ENCODE measurements around the gene POU3F1. TPM values are rescaled to one million over a fixed set of nuclear protein-coding genes. Genes with fewer than 3 reads are reported as not detected.

POU3F1 gene
- total RNA-seq, 1 donor from 2014 or later = 0.32 TPM

DNA sequence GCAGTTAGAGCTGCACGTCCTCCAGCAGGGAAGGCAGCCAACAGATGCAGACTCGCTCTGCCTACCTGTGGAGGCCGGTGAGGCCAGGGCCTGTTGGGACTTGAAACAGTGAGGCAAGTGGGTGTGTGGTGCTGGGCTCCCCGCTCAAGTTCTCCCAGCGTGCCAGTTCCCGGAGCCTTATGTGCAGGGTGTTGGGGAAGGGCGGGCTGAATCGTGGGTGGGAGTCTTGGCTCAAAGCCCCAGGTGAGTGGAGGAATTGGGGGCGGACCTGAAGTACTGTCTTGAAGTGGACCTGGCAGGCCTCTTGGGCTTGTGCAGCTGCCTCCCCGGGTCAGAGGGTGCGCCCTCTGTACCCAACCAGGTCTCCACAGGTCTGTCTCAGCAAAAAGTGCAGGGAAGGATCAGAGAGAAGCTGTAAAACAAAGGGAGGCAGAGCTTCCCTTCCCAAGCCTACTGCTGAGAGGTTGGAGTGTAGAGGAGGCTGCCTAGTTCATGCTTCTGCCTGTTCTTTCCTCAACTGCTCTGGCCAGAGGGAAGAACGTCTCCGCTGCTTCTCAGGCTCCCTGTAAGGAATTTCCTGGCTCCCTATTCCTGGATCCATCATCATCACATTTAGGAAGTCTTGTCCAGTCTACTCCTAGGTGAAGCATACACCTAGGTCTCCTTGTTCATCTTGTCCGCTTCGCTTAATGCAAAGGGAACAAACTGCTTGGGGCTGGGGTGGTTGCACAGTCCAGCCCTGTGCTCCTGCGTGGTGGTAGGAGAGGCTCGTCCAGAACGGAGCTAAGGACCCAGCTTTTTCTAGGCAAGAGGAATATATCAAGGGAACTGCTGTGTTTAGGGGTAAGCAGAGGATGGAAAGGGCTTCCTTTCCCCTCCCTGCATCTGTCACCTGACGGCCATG is 19.1 kb downstream of the POU3F1 start:
- H3K4me1 Mint-ChIP-seq (ENCODE audit: low read depth) = peaks cover 51% of the 10 kb centered on the region
- peak overlapping the region; percentile 90 for H3K27ac Mint-ChIP-seq
- no peak for DNase-seq (ENCODE audit: low spot score)
- no peaks in the 10 kb centered on the region for H3K9me3 Mint-ChIP-seq
- H3K27me3 Mint-ChIP-seq (ENCODE audit: low read depth) = no peaks in the 10 kb centered on the region
- intact Hi-C loops (cut with micrococcal nuclease) = loop anchor here (1.0 to 10.0 kb wide), 5 partner anchors 18 to 810 kb away; partner anchors contain the start of gene SF3A3
- H3K36me3 Mint-ChIP-seq (ENCODE audit: low read depth) = peaks cover 39% of the 10 kb centered on the region
- H3K4me3 Mint-ChIP-seq (ENCODE audit: low read depth) = no peak overlapping the region

DNA sequence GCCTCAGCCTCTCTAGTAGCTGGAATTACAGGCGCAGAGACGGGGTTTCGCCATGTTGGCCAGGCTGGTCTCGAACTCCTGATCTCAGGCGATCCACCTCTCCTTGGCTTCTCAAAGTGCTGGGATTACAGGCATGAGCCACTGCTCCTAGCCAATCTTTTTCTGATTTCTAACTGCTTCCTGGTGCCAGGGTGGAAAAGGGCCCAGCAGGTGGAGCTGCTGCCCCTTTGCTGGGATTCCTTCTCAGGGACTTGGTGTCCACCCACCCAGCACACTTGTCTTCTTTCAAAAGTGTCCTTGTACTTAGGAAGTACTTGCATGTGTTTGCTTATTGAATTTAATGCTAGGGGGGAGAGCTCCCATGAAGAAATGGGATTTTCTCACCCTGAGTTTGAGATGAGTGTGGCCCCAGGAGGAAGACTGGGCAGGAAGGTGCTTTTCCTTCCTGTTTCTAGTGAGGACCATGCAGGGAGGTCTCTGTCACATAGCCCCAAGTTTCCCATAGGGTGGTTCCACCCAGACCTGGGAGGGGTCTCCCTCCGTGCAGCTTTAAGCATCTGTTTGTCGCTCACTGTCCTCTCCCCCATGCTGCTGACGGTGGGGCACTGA is 19.9 kb downstream of the POU3F1 start:
- H3K4me1 Mint-ChIP-seq (ENCODE audit: low read depth) = peaks cover 51% of the 10 kb centered on the region
- H3K36me3 Mint-ChIP-seq (ENCODE audit: low read depth) = peaks cover 45% of the 10 kb centered on the region
- intact Hi-C loops (cut with micrococcal nuclease) = loop anchor here (1.0 to 10.0 kb wide), 3 partner anchors 46 to 811 kb away; no protein-coding TSS in a partner anchor
- no peaks in the 10 kb centered on the region for H3K9me3 Mint-ChIP-seq
- no peaks in the 10 kb centered on the region for H3K27me3 Mint-ChIP-seq (ENCODE audit: low read depth)
- H3K4me3 Mint-ChIP-seq (ENCODE audit: low read depth) = no peak overlapping the region
- DNase-seq (ENCODE audit: low spot score) = no peak
- peak overlapping the region; percentile 31 for H3K27ac Mint-ChIP-seq

DNA sequence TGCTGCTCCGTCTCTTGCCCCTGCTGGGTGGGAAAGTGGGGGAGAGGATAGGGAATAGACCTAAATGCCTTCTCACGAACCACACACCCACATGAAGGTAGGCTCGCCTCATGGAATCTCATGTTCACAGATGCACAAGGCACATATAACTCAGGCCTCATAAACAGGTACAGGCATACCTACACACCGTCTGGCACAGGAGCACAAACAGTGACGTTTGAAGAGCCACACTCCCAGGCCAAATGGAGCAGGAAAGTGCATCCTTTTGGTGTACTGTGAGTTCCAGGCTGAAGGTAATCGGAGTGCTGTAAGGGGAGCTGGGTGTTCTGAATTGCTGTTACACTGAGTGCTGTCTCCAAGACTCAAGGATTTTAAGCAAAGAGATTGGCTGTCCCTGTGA is 20.9 kb downstream of the POU3F1 start:
- intact Hi-C loops (cut with micrococcal nuclease) = loop anchor here (1.0 to 10.0 kb wide), 3 partner anchors 47 to 812 kb away; no protein-coding TSS in a partner anchor
- H3K36me3 Mint-ChIP-seq (ENCODE audit: low read depth) = peaks cover 51% of the 10 kb centered on the region
- H3K4me1 Mint-ChIP-seq (ENCODE audit: low read depth) = peaks cover 41% of the 10 kb centered on the region
- no peak for DNase-seq (ENCODE audit: low spot score)
- no peaks in the 10 kb centered on the region for H3K27me3 Mint-ChIP-seq (ENCODE audit: low read depth)
- H3K27ac Mint-ChIP-seq = no peak overlapping the region
- H3K9me3 Mint-ChIP-seq = no peaks in the 10 kb centered on the region
- H3K4me3 Mint-ChIP-seq (ENCODE audit: low read depth) = no peak overlapping the region

DNA sequence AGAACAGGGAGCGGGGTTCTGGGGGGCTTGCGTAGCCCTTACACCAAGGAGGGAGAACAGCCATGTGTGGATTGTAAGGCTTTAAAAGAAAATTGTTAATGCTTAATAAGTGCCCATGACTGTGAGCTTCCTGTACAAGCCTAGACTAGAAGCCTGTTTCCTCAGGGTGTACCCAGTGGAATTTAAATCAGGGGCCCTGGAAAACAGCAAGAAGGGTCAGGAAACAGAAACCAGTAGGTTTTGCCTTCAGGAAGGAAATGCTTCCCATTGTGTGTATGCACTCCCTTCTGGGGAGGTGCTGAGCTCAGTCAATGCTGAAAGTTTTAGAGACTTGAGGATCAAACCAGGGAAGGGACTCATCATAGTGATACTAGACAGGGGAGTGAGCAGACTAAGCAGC is 21.4 kb downstream of the POU3F1 start:
- Mint-ChIP-seq H3K36me3 (ENCODE audit: low read depth) (peaks cover 55% of the 10 kb centered on the region), H3K4me1 (ENCODE audit: low read depth) (peaks cover 37% of the 10 kb centered on the region)

DNA sequence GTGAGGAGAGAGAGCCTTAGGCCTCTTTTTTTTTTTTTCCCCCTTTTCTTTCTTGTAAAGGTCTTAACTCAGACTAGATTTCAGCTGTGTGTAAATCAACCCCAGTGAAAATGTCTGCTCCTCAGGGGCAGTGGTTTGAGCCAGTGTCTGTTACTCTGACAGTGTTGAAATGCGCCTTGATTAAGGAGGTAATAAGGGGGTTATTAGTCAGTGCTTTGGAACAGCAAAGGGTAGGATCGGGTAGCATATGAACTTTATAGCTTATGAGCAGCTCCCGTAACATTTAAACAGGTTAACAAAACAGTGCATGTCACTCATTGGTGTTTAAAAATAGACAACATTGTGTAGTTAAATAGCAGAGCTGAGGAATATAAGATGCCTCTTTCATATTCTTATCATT is 23.8 kb downstream of the POU3F1 start:
- no peak overlapping the region for H3K27ac Mint-ChIP-seq
- H3K4me1 Mint-ChIP-seq (ENCODE audit: low read depth) = peaks cover 18% of the 10 kb centered on the region
- DNase-seq (ENCODE audit: low spot score) = no peak
- no peak overlapping the region for H3K4me3 Mint-ChIP-seq (ENCODE audit: low read depth)
- no peaks in the 10 kb centered on the region for H3K27me3 Mint-ChIP-seq (ENCODE audit: low read depth)
- H3K9me3 Mint-ChIP-seq = no peaks in the 10 kb centered on the region
- intact Hi-C loops (cut with micrococcal nuclease) = loop anchor here (10.0 kb wide), 1 partner anchor 542 kb away; no protein-coding TSS in a partner anchor
- peaks cover 74% of the 10 kb centered on the region for H3K36me3 Mint-ChIP-seq (ENCODE audit: low read depth)

More for the DNA sequence above, 21.4 kb downstream of the POU3F1 start:
- Mint-ChIP-seq H3K27ac (no peak overlapping the region), H3K4me3 (ENCODE audit: low read depth) (no peak overlapping the region), H3K27me3 (ENCODE audit: low read depth) (no peaks in the 10 kb centered on the region), H3K9me3 (no peaks in the 10 kb centered on the region)
- DNase-seq (ENCODE audit: low spot score) = no peak
- intact Hi-C loops (cut with micrococcal nuclease) = loop anchor here (5.0 to 10.0 kb wide), 2 partner anchors 540 to 812 kb away; no protein-coding TSS in a partner anchor

DNA sequence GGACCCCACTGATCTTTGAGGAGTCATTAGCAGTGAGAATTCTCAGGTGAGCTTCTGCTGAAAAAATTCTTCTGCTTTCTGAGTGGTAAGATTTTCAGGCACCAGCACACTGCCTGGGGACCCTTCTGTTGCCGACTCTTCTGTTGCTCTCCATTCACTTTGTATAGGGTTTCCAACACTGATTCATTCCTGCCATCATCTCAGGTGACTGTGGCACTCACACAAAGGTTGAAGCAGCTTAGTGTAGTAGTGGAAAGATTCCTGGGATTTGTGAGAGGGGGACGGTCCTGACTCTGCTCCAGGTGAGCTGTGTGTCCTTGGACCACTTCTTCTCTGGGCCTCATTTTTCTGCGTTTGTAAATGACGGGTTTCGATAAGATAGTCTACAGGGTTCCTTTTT is 24.6 kb downstream of the POU3F1 start:
- no peaks in the 10 kb centered on the region for H3K9me3 Mint-ChIP-seq
- DNase-seq (ENCODE audit: low spot score) = no peak
- no peak overlapping the region for H3K27ac Mint-ChIP-seq
- H3K4me3 Mint-ChIP-seq (ENCODE audit: low read depth) = no peak overlapping the region
- intact Hi-C loops (cut with micrococcal nuclease) = loop anchor here (10.0 kb wide), 1 partner anchor 543 kb away; no protein-coding TSS in a partner anchor
- no peaks in the 10 kb centered on the region for H3K27me3 Mint-ChIP-seq (ENCODE audit: low read depth)
- peaks cover 77% of the 10 kb centered on the region for H3K36me3 Mint-ChIP-seq (ENCODE audit: low read depth)
- H3K4me1 Mint-ChIP-seq (ENCODE audit: low read depth) = peaks cover 10% of the 10 kb centered on the region

DNA sequence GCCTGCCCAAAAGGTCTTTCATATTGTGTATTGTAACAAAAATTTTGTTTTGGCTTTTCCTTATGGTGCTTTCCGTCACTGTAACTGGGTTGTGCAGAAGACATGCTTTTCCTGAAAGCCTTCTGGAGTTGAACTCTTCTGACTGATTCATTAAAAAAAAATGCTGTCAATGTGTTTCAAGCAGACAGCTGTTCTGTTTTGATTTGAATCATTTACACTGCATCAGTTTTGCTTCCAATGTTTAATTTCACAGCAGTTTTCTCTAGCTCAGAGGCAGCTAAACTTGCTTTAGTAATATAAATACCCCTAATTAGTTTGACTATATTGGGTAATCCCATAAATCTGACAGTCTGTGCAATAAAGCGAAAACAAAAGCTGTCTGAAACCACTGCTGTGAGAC is 26.2 kb downstream of the POU3F1 start:
- Mint-ChIP-seq H3K9me3 (no peaks in the 10 kb centered on the region), H3K36me3 (ENCODE audit: low read depth) (peaks cover 73% of the 10 kb centered on the region), H3K4me3 (ENCODE audit: low read depth) (no peak overlapping the region), H3K4me1 (ENCODE audit: low read depth) (peaks cover 15% of the 10 kb centered on the region), H3K27me3 (ENCODE audit: low read depth) (no peaks in the 10 kb centered on the region), H3K27ac (no peak overlapping the region)
- no peak for DNase-seq (ENCODE audit: low spot score)
- intact Hi-C loops (cut with micrococcal nuclease) = loop anchor here (10.0 kb wide), 1 partner anchor 544 kb away; no protein-coding TSS in a partner anchor

DNA sequence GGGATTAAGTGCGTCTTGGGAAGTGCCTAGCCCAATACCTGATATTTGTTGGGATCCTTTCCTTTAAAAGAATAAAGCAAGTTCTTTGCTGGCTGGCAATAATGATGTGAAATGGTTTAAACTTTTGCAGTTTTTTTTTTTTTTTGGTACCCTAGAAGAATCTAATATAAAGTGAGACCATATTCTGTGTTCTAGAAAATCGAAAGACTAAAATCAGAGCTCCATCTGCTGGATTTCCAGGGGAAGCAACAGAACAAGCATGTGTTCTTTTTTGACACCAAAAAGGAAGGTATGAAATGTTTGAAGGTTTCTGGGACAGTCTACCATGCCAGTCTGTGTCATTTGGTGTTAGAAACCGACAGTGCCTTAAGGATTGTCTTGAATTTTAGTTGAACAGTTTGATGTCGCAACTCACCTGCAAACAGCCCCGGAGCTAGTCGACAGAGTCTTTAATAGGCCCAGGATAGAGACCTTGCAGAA is 27.7 kb downstream of the POU3F1 start:
- H3K4me3 Mint-ChIP-seq (ENCODE audit: low read depth) = no peak overlapping the region
- H3K27me3 Mint-ChIP-seq (ENCODE audit: low read depth) = no peaks in the 10 kb centered on the region
- peak overlapping the region; percentile 22 for H3K27ac Mint-ChIP-seq
- intact Hi-C loops (cut with micrococcal nuclease) = loop anchor here (1.0 kb wide), 1 partner anchor 29 kb away; the partner anchor contains the start of gene SF3A3
- peaks cover 18% of the 10 kb centered on the region for H3K4me1 Mint-ChIP-seq (ENCODE audit: low read depth)
- DNase-seq (ENCODE audit: low spot score) = no peak
- peaks cover 68% of the 10 kb centered on the region for H3K36me3 Mint-ChIP-seq (ENCODE audit: low read depth)
- H3K9me3 Mint-ChIP-seq = no peaks in the 10 kb centered on the region

DNA sequence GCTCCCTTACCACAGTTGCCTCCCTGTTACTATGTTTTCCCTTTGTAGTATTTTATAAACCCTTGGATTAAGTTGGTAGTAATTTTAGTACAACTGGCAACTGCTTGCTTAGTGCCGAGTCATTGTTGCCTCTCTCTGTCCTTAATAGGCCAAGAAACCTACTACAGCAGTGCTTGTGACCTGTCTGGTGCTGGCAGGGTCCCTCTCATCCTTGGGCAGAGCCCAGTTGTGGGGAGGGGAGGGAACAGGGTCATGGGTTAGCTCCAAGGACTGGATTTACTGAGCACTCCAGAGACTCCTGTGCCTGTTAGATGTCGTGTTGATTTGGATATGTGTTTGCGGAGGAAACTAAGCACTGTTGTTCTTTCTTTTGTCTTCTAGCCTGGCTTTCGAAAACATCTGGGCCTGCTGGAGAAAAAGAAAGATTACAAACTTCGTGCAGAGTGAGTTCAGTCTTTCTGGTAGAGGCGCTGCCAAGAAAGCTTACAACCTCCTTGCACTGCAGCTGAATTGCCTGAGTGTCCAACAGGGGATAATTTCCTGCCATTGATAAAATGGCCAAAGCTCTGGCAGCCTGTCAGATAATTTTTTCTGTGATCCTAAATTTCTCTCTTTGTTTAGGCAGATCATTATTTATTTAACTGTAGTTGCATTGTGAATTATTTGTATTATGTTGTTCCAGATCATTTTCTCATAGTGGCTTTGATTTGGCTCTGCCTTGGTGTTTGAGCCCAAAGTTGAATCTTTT is 30.4 kb downstream of the POU3F1 start:
- H3K27me3 Mint-ChIP-seq (ENCODE audit: low read depth) = no peaks in the 10 kb centered on the region
- H3K36me3 Mint-ChIP-seq (ENCODE audit: low read depth) = peaks cover 57% of the 10 kb centered on the region
- H3K9me3 Mint-ChIP-seq = no peaks in the 10 kb centered on the region
- DNase-seq (ENCODE audit: low spot score) = no peak
- no peak overlapping the region for H3K4me3 Mint-ChIP-seq (ENCODE audit: low read depth)
- no peak overlapping the region for H3K27ac Mint-ChIP-seq
- intact Hi-C loops (cut with micrococcal nuclease) = no loop called here
- peaks cover 31% of the 10 kb centered on the region for H3K4me1 Mint-ChIP-seq (ENCODE audit: low read depth)

DNA sequence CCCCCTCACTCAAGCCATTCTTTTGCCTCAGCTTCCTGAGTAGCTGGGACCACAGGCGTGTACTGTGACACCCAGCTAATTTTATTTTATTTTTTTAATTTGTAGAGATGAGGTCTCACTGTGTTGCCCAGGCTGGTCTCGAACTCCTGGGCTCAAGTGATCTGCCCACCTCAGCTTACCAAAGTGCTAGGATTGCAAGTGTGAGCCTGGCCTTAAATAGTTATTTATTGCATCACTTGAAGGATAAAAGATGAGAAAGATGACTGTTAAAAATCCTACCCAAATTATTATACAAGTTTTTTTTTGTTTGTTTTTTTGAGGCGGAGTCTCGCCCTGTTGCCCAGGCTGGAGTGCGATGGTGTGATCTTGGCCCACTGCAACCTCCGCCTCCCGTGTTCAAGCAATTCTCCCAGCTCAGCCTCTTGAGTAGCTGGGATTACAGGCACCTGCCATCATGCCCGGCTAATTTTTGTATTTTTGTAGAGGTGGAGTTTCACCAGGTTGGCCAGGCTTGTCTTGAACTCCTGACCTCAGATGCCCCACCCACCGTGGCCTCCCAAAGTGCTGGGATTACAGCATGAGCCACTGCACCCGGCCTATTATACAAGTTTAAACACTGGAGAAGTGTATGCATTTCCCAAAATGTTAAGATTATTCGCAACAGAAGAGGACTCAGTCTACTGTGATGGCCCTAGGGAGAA is 31.7 kb downstream of the POU3F1 start:
- H3K9me3 Mint-ChIP-seq = no peaks in the 10 kb centered on the region
- DNase-seq (ENCODE audit: low spot score) = no peak
- no peak overlapping the region for H3K27ac Mint-ChIP-seq
- peaks cover 38% of the 10 kb centered on the region for H3K4me1 Mint-ChIP-seq (ENCODE audit: low read depth)
- H3K27me3 Mint-ChIP-seq (ENCODE audit: low read depth) = no peaks in the 10 kb centered on the region
- H3K4me3 Mint-ChIP-seq (ENCODE audit: low read depth) = peak overlapping the region; percentile 17
- peaks cover 47% of the 10 kb centered on the region for H3K36me3 Mint-ChIP-seq (ENCODE audit: low read depth)
- intact Hi-C loops (cut with micrococcal nuclease) = loop anchor here (5.0 kb wide), 1 partner anchor 203 kb away; no protein-coding TSS in a partner anchor

DNA sequence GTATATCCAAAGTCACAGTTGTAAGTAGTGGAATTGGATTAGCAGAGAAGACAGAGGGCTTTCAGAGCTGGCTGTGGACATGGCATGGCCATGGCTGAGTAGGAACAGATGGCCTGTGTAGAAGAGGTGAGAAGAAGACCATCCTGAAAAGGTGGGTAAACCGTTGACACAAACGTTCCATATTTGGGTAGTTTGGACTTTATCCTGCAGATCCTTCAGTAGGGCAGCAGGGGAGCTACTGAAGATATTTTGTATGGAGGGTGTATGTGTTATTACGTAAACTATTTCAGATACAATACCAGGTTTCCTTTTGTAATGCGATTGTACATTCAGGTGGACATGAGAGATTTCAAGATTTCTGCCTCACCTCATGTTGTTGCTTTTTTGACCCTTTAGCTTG is 32.4 kb downstream of the POU3F1 start:
- no peak for DNase-seq (ENCODE audit: low spot score)
- H3K4me3 Mint-ChIP-seq (ENCODE audit: low read depth) = peak overlapping the region; percentile 95
- H3K9me3 Mint-ChIP-seq = no peaks in the 10 kb centered on the region
- peak overlapping the region; percentile 62 for H3K27ac Mint-ChIP-seq
- intact Hi-C loops (cut with micrococcal nuclease) = loop anchor here (5.0 kb wide), 1 partner anchor 202 kb away; no protein-coding TSS in a partner anchor
- peaks cover 44% of the 10 kb centered on the region for H3K4me1 Mint-ChIP-seq (ENCODE audit: low read depth)
- no peaks in the 10 kb centered on the region for H3K27me3 Mint-ChIP-seq (ENCODE audit: low read depth)
- H3K36me3 Mint-ChIP-seq (ENCODE audit: low read depth) = peaks cover 42% of the 10 kb centered on the region
